H1 (cell line): ENCODE data around the gene STIM2. TPM values are rescaled to one million over a fixed set of nuclear protein-coding genes. Genes with fewer than 3 reads are reported as not detected.

Experiments used
- CTCF ChIA-PET: fragments of 300-600 bp; sonication (Branson Sonifier 250); formaldehyde crosslinking; loops from one replicate; lab custom pipeline; 2021; ENCODE audit not compliant: partially characterized antibody; lab: Charles Lee
- POLR2A ChIA-PET: fragments of 300-600 bp; sonication (Branson Sonifier 250); formaldehyde crosslinking; loops from one replicate; lab custom pipeline; 2021; ENCODE audit warnings: inconsistent platforms; ENCODE audit not compliant: partially characterized antibody; lab: Charles Lee
- DNase-seq, 2 experiments: peaks; one replicate each; pipeline versions ENCODE4 v3.0.0 to v3.0.0-alpha.2; 2010 to 2022; ENCODE audit warnings: low spot score in 2 of 2, low read depth in 1 of 2, mixed read lengths in 1 of 2
- FAIRE-seq: peaks from 2 replicates; lab custom pipeline; 2011; peaks lifted over from hg19 to GRCh38; lab: Jason Lieb, UNC
- H2AFZ ChIP-seq: 2 replicates; pipeline ENCODE4 v1.8.1; 2012; ENCODE audit warnings: low read length, inconsistent platforms
- H2AK5ac ChIP-seq: 2 replicates; pipeline ENCODE4 v1.6.1; 2013; ENCODE audit warnings: low read depth, low read length
- H2BK120ac ChIP-seq: replicated peaks from 2 replicates; pipeline ENCODE3; 2013; ENCODE audit warnings: low read depth, low read length, inconsistent platforms
- H2BK12ac ChIP-seq: 2 replicates; pipeline ENCODE4 v1.6.1; 2013; ENCODE audit warnings: low read depth, low read length
- H2BK15ac ChIP-seq: 2 replicates; pipeline ENCODE4 v1.6.1; 2013; ENCODE audit warnings: low read length
- H2BK20ac ChIP-seq: 2 replicates; pipeline ENCODE4 v1.6.1; 2013; ENCODE audit warnings: low read length
- H2BK5ac ChIP-seq: 2 replicates; pipeline ENCODE4 v1.6.1; 2013; ENCODE audit warnings: low read depth, low read length
- H3K14ac ChIP-seq: 2 replicates; pipeline ENCODE4 v1.6.1; 2013; ENCODE audit warnings: inconsistent platforms; ENCODE audit not compliant: insufficient read length
- H3K18ac ChIP-seq: 2 replicates; pipeline ENCODE4 v1.6.1; 2013; ENCODE audit warnings: low read length; ENCODE audit errors: extremely low read depth
- H3K23ac ChIP-seq: 2 replicates; pipeline ENCODE4 v1.6.1; 2013; ENCODE audit warnings: inconsistent platforms; ENCODE audit not compliant: insufficient read length
- H3K23me2 ChIP-seq: 2 replicates; pipeline ENCODE4 v1.6.1; 2013; ENCODE audit warnings: low read depth, low read length
- H3K27ac ChIP-seq: 2 replicates; pipeline ENCODE4 v1.6.1; 2011; ENCODE audit warnings: low read depth, low read length, inconsistent platforms
- H3K27me3 ChIP-seq, 4 experiments: replicated peaks in 1 of 4; 1 replicate in 1 of 4; 2 replicates in 3 of 4; pipeline versions ENCODE4 v1.6.1 to v1.8.1; 2011 to 2013; ENCODE audit warnings: low read length in 3 of 4, mild to moderate bottlenecking in 3 of 4, inconsistent platforms in 2 of 4, mixed read lengths in 2 of 4, moderate library complexity in 1 of 4; ENCODE audit not compliant: control insufficient read depth in 3 of 4, insufficient read depth in 3 of 4; ENCODE audit errors: extremely low read depth in 1 of 4
- H3K36me3 ChIP-seq, 4 experiments: 2 replicates each; pipeline versions ENCODE4 v1.6.1 to v1.8.1; 2011 to 2013; ENCODE audit warnings: mild to moderate bottlenecking in 4 of 4, low read length in 3 of 4, moderate library complexity in 2 of 4, control low read depth in 1 of 4, inconsistent platforms in 1 of 4; ENCODE audit not compliant: insufficient read depth in 4 of 4, control insufficient read depth in 2 of 4
- H3K4ac ChIP-seq: replicated peaks from 2 replicates; pipeline ENCODE3; 2013; ENCODE audit warnings: low read length, low read depth, mixed read lengths, inconsistent platforms; ENCODE audit not compliant: insufficient read length
- H3K4me1 ChIP-seq, 4 experiments: replicated peaks in 1 of 4; 1 replicate in 1 of 4; 2 replicates in 3 of 4; pipeline versions ENCODE4 v1.6.1 to v1.8.1; 2011 to 2013; ENCODE audit warnings: low read length in 3 of 4, inconsistent platforms in 2 of 4, mixed read lengths in 1 of 4; ENCODE audit not compliant: insufficient read depth in 4 of 4, control insufficient read depth in 3 of 4
- H3K4me2 ChIP-seq, 2 experiments: 2 replicates each; pipeline versions ENCODE4 v1.6.1 to v1.8.1; 2011 to 2013; ENCODE audit warnings: low read depth in 2 of 2, low read length in 2 of 2, control low read depth in 1 of 2, inconsistent platforms in 1 of 2, mild to moderate bottlenecking in 1 of 2; ENCODE audit not compliant: insufficient read depth in 1 of 2
- H3K4me3 ChIP-seq, 4 experiments: fragments of 200-600, 300-600 bp in 1 of 4; sonication (generic), shearing (Covaris generic), sonication (Bioruptor Twin) in 1 of 4; 2 replicates each; pipeline versions ENCODE4 v1.5.1 to v1.8.1; 2011 to 2016; ENCODE audit warnings: low read length in 4 of 4, low read depth in 3 of 4, control low read depth in 2 of 4, inconsistent platforms in 2 of 4, mild to moderate bottlenecking in 2 of 4, mixed read lengths in 1 of 4, moderate library complexity in 1 of 4; ENCODE audit not compliant: insufficient read depth in 2 of 4; ENCODE audit errors: extremely low read depth in 1 of 4
- H3K56ac ChIP-seq: replicated peaks from 2 replicates; pipeline ENCODE3; 2013; ENCODE audit warnings: low read depth, mild to moderate bottlenecking, mixed read lengths, low read length, inconsistent platforms; ENCODE audit not compliant: insufficient read length
- H3K79me1 ChIP-seq: 2 replicates; pipeline ENCODE4 v1.6.1; 2013; ENCODE audit warnings: low read depth, low read length, control low read depth
- H3K79me2 ChIP-seq, 2 experiments: 2 replicates each; pipeline versions ENCODE4 v1.6.1 to v1.8.1; 2012 to 2013; ENCODE audit warnings: low read length in 2 of 2, mild to moderate bottlenecking in 2 of 2, inconsistent platforms in 1 of 2; ENCODE audit not compliant: insufficient read depth in 2 of 2, control insufficient read depth in 1 of 2
- H3K9ac ChIP-seq, 4 experiments: replicated peaks in 1 of 4; 1 replicate in 1 of 4; 2 replicates in 3 of 4; pipeline versions ENCODE4 v1.6.1 to v1.8.1; 2011 to 2013; ENCODE audit warnings: low read depth in 3 of 4, low read length in 3 of 4, control low read depth in 2 of 4, mild to moderate bottlenecking in 2 of 4, moderate library complexity in 2 of 4, inconsistent platforms in 1 of 4; ENCODE audit errors: extremely low read depth in 1 of 4
- H3K9me3 ChIP-seq, 2 experiments: 2 replicates each; pipeline versions ENCODE4 v1.6.1 to v1.8.1; 2012 to 2013; ENCODE audit warnings: mild to moderate bottlenecking in 2 of 2, moderate library complexity in 2 of 2, control low read depth in 1 of 2, inconsistent platforms in 1 of 2, low read depth in 1 of 2, low read length in 1 of 2, mixed read lengths in 1 of 2; ENCODE audit not compliant: insufficient read depth in 2 of 2
- H4K20me1 ChIP-seq, 2 experiments: replicated peaks in 1 of 2; 2 replicates each; pipeline versions ENCODE3 to v1.8.1; 2011 to 2013; ENCODE audit warnings: inconsistent platforms in 2 of 2, low read length in 2 of 2, mild to moderate bottlenecking in 1 of 2; ENCODE audit not compliant: insufficient read depth in 2 of 2, control insufficient read depth in 1 of 2
- H4K5ac ChIP-seq: 2 replicates; pipeline ENCODE4 v1.6.1; 2013; ENCODE audit warnings: low read length, low read depth, mixed read lengths, inconsistent platforms; ENCODE audit not compliant: insufficient read length
- H4K8ac ChIP-seq: 2 replicates; pipeline ENCODE4 v1.8.0; 2013; ENCODE audit warnings: mild to moderate bottlenecking, moderate library complexity, low read length, inconsistent platforms; ENCODE audit not compliant: insufficient read depth; ENCODE audit errors: extremely low read depth
- H4K91ac ChIP-seq: replicated peaks from 2 replicates; pipeline ENCODE3; 2013; ENCODE audit warnings: low read length, mixed read lengths, inconsistent platforms; ENCODE audit not compliant: insufficient read length
- NANOG ChIP-seq: IDR thresholded peaks from 2 replicates; pipeline ENCODE4 v1.6.1; 2011; ENCODE audit warnings: low read length, low read depth, mild to moderate bottlenecking, inconsistent platforms; ENCODE audit not compliant: insufficient read depth, poor library complexity, severe bottlenecking
- NRF1 ChIP-seq: IDR thresholded peaks from 2 replicates; pipeline ENCODE4 v1.6.1; 2011; ENCODE audit warnings: mild to moderate bottlenecking, low read depth, low read length, improper control_type of control experiment
- SIX5 ChIP-seq: IDR thresholded peaks from 2 replicates; pipeline ENCODE4 v1.6.1; 2011; ENCODE audit warnings: mild to moderate bottlenecking, low read depth, low read length
- WGBS, 2 experiments: shearing (Covaris generic) in 1 of 2; methylation state at CpG; one replicate each; pipeline versions ENCODE4 v1.1.6 to v1.1.7; 2013 to 2015; ENCODE audit warnings: low lambda C conversion rate in 2 of 2, mixed read lengths in 2 of 2, inconsistent platforms in 1 of 2, low coverage in 1 of 2, missing lambda C conversion rate in 1 of 2; ENCODE audit not compliant: insufficient replicate concordance in 2 of 2, insufficient coverage in 1 of 2, insufficient read length in 1 of 2; ENCODE audit errors: extremely low coverage in 1 of 2, missing lambda C conversion rate in 1 of 2; 5-methylcytosine and 5-hydroxymethylcytosine counted together
- polyA plus RNA-seq, 7 experiments: library from polyadenylated mRNA; depleted of rRNA in 3 of 7; stranded (reverse) in 5 of 7; unstranded in 2 of 7; fragments of >200 nt in 5 of 7; fragments of 200-250 nt in 2 of 7; gene quantifications; 1 replicate in 5 of 7; 2 replicates in 1 of 7; 4 replicates in 1 of 7; pipeline versions ENCODE4 v1.2.1 to v1.2.3, GENCODE V29; 2011 to 2013; ENCODE audit warnings: missing spikeins in 2 of 7, mixed read lengths in 2 of 7
- total RNA-seq: library from RNA; stranded (reverse); fragmentation: NEBNext Ultra II Directional; extraction: Animal tissue kit (Norgen Biotek cat#: 25700); gene quantifications from 2 replicates; pipeline ENCODE4 v1.2.1, GENCODE V29; 2021

Gene STIM2
- total and polyA plus RNA-seq, 2 of the 8 experiments (the other 6 are each of a cell fraction or from before 2014, with no cell fraction given) = 22.9 to 23.0 TPM

- no peak overlapping the region for H2AK5ac ChIP-seq
- 83% methylated on average over 3 of the region's 3 CpGs; no CpG with 5 or more reads in 1 of the 2 experiments for WGBS, 2 experiments
- TF ChIP-seq NRF1 = no peak
- TF ChIP-seq NANOG = no peak
- TF ChIP-seq SIX5 = no peak
Observed at GRCh38 chr4:26985873-26986272, 125.2 kb downstream of the STIM2 start.

More at GRCh38 chr4:26985873-26986272, 125.2 kb downstream of the STIM2 start:
- Histone ChIP-seq H3K23me2 (no peaks in the 10 kb centered on the region), H2BK20ac (no peak overlapping the region), H3K18ac (no peak overlapping the region), H3K9me3 (no peaks in the 10 kb centered on the region), H3K14ac (no peak overlapping the region), H4K5ac (no peak overlapping the region), H2BK12ac (no peak overlapping the region), H3K27me3 (no peaks in the 10 kb centered on the region), H3K4ac (no peak overlapping the region), H3K4me3 (no peak overlapping the region), H3K27ac (no peak overlapping the region), H4K20me1 (no peaks in the 10 kb centered on the region), H4K8ac (no peak overlapping the region), H3K36me3 (no peaks in the 10 kb centered on the region), H3K23ac (no peak overlapping the region), H2BK5ac (no peak overlapping the region), H3K79me2 (no peaks in the 10 kb centered on the region), H3K9ac (no peak overlapping the region), H3K4me1 (peaks cover 0 to 4% (median 0%) of the 10 kb centered on the region in 4 experiments; a peak in 2 of 7 replicates), H3K79me1 (no peaks in the 10 kb centered on the region), H2BK15ac (no peak overlapping the region), H3K56ac (no peak overlapping the region), H2AFZ (no peak overlapping the region), H4K91ac (no peak overlapping the region), H2BK120ac (no peak overlapping the region), H3K4me2 (no peak overlapping the region)
- CTCF ChIA-PET = interaction anchor here (0.6 to 2.9 kb wide), 2 partner anchors 16 to 17 kb away, joined by 4 to 9 read pairs; no protein-coding TSS in a partner anchor
- no peak for DNase-seq
- POLR2A ChIA-PET = no interaction called here
- FAIRE-seq = no peak
